ENCODE results near the gene POLK.

- TF ChIP-seq POLR2A (IDR thresholded peaks at IDR 0.05) (no peak), POLR2AphosphoS5 (IDR thresholded peaks at IDR 0.05) (no peak)
- TF ChIP-seq, protein P1, sequence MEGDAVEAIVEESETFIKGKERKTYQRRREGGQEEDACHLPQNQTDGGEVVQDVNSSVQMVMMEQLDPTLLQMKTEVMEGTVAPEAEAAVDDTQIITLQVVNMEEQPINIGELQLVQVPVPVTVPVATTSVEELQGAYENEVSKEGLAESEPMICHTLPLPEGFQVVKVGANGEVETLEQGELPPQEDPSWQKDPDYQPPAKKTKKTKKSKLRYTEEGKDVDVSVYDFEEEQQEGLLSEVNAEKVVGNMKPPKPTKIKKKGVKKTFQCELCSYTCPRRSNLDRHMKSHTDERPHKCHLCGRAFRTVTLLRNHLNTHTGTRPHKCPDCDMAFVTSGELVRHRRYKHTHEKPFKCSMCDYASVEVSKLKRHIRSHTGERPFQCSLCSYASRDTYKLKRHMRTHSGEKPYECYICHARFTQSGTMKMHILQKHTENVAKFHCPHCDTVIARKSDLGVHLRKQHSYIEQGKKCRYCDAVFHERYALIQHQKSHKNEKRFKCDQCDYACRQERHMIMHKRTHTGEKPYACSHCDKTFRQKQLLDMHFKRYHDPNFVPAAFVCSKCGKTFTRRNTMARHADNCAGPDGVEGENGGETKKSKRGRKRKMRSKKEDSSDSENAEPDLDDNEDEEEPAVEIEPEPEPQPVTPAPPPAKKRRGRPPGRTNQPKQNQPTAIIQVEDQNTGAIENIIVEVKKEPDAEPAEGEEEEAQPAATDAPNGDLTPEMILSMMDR (IDR thresholded peaks at IDR 0.05 in 8 of 11, conservative IDR thresholded peaks at IDR 0.05 in 3 of 11) = no peak
These were observed 2.1 kb downstream of the POLK start for GRCh38 chr5:75513841-75514240.
